Activated CD4-positive, alpha-beta memory T cell treated with anti-CD3 and anti-CD28 coated beads, Interleukin-2, amount 10 ng/mL, durations not matched to agents 7 days and 5 days (primary cell): Measurements from ENCODE around the gene RIN3. TPM values are rescaled to one million over a fixed set of nuclear protein-coding genes. Genes with fewer than 3 reads are reported as not detected.

Experiments
- CTCF ChIA-PET: fragments of 350-600 bp; sonication (Branson Sonifier 250); formaldehyde crosslinking; loops from one replicate; lab custom pipeline; 2021; ENCODE audit warnings: antibody characterized with exemption, inconsistent platforms; lab: Charles Lee
- POLR2A ChIA-PET: fragments of 350-600 bp; sonication (Branson Sonifier 250); formaldehyde crosslinking; loops from one replicate; lab custom pipeline; 2021; ENCODE audit warnings: antibody characterized with exemption; lab: Charles Lee
- DNase-seq: peaks from one replicate; pipeline ENCODE4 v3.0.0-alpha.2; 2020
- H3K27ac Mint-ChIP-seq: one replicate; pipeline ENCODE4 v1.8.0; 2021; ENCODE audit warnings: mild to moderate bottlenecking, mixed read lengths
- H3K27me3 Mint-ChIP-seq: one replicate; pipeline ENCODE4 v1.8.0; 2021; ENCODE audit warnings: mixed read lengths
- H3K36me3 Mint-ChIP-seq: one replicate; pipeline ENCODE4 v1.8.0; 2021; ENCODE audit warnings: low read depth, mixed read lengths
- H3K4me1 Mint-ChIP-seq: one replicate; pipeline ENCODE4 v1.8.0; 2021; ENCODE audit warnings: mixed read lengths
- H3K4me3 Mint-ChIP-seq: one replicate; pipeline ENCODE4 v1.8.0; 2021; ENCODE audit warnings: mild to moderate bottlenecking, mixed read lengths
- H3K9me3 Mint-ChIP-seq: one replicate; pipeline ENCODE4 v1.8.0; 2021; ENCODE audit warnings: mixed read lengths
- total RNA-seq, 2 experiments: library from RNA; stranded (reverse); gene quantifications; one replicate each; pipeline ENCODE4 v1.2.3, GENCODE V29; 2021

Gene RIN3, protein sequence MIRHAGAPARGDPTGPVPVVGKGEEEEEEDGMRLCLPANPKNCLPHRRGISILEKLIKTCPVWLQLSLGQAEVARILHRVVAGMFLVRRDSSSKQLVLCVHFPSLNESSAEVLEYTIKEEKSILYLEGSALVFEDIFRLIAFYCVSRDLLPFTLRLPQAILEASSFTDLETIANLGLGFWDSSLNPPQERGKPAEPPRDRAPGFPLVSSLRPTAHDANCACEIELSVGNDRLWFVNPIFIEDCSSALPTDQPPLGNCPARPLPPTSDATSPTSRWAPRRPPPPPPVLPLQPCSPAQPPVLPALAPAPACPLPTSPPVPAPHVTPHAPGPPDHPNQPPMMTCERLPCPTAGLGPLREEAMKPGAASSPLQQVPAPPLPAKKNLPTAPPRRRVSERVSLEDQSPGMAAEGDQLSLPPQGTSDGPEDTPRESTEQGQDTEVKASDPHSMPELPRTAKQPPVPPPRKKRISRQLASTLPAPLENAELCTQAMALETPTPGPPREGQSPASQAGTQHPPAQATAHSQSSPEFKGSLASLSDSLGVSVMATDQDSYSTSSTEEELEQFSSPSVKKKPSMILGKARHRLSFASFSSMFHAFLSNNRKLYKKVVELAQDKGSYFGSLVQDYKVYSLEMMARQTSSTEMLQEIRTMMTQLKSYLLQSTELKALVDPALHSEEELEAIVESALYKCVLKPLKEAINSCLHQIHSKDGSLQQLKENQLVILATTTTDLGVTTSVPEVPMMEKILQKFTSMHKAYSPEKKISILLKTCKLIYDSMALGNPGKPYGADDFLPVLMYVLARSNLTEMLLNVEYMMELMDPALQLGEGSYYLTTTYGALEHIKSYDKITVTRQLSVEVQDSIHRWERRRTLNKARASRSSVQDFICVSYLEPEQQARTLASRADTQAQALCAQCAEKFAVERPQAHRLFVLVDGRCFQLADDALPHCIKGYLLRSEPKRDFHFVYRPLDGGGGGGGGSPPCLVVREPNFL
- total RNA-seq, result 10 to 100 TPM; 29.3 to 31.5 TPM

DNA sequence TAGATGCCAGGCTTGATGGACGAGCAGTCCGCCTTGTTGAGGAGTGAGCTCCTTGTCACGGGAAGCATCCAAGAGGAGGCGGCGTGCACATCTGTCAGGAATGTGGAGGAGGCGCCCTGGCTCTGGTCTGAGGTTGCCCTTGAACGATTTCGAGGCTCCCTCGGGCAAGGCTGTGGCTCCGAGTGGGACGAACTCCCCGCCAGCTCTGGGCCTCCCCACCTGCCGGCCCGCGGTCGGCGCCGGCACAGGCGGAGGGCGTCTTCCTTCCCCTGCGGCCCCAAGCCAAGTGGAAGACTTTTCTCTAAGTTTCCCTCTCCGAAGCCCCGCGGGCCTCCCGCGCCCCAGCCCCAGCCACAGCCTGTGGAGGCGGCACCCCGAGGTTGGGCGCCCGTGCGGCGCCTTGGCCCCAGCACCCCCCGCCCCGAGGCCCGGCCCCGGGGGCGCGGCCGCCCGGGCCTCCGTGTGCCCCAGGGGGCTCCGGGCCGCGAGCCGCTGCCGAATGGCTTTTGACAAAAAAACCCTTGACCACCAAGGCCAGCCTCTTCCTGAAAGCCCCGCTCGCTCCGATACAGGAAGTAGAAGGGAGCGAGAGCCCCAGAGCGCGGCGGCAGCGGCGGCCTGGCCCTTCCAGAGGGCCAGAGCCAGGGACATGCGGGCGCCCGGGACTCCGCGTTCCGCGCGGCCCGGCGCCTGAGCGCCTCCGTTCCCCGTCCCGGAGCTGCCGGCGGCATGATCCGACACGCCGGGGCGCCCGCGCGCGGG is at the start of gene RIN3:
Gene RIN3 (plus strand): TSS at position 578 of the 762 bp plus-strand sequence. CDS start 152 bp downstream, at position 730.
- peaks cover 36% of the 10 kb centered on the region for H3K27me3 Mint-ChIP-seq
- peak within 1 kb of the TSS; percentile 67 for H3K4me3 Mint-ChIP-seq
- peaks cover 10% of the 10 kb centered on the region for H3K4me1 Mint-ChIP-seq
- ChIA-PET POLR2A (interaction anchor here (1.1 to 1.9 kb wide), 3 partner anchors 9 to 72 kb away, joined by 3 to 4 read pairs (median 4); no protein-coding TSS in a partner anchor), CTCF (no interaction called here)
- DNase-seq, result peak; percentile 53
- no peak within 1 kb of the TSS for H3K27ac Mint-ChIP-seq
- H3K36me3 Mint-ChIP-seq, result no peaks in the 10 kb centered on the region
- H3K9me3 Mint-ChIP-seq, result no peaks in the 10 kb centered on the region

- H3K4me3 Mint-ChIP-seq, result no peak overlapping the region
- no peaks in the 10 kb centered on the region for H3K36me3 Mint-ChIP-seq
- peaks cover 4% of the 10 kb centered on the region for H3K9me3 Mint-ChIP-seq
- H3K27me3 Mint-ChIP-seq, result peaks cover 2% of the 10 kb centered on the region
- POLR2A ChIA-PET, result no interaction called here
- no peak overlapping the region for H3K27ac Mint-ChIP-seq
- CTCF ChIA-PET, result no interaction called here
- no peak for DNase-seq
- peaks cover 25% of the 10 kb centered on the region for H3K4me1 Mint-ChIP-seq
These were observed 49.4 kb upstream of the RIN3 start for GRCh38 chr14:92464156-92464555.

DNA sequence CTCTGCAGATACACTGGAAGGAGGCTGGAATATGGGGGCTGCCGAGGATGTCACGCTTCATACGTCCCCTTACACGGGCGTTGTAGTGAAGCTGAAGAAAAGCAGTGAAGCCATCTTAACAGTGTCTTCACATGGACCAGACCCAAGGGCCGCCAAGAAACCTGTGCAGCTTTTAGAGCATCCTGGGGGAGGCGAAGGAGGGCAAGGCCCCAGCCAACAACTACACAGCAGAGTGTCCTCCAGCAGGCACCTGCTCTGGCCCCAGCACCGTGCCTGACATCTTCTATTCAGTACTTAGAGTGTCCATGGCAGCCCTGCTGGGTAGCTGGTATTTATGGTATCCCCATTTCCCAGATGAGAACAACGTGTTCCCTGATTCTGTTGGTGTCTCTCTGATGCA is 48.9 kb upstream of the RIN3 start:
- H3K36me3 Mint-ChIP-seq, result no peaks in the 10 kb centered on the region
- CTCF ChIA-PET, result no interaction called here
- no peak for DNase-seq
- H3K4me1 Mint-ChIP-seq, result peaks cover 25% of the 10 kb centered on the region
- H3K27ac Mint-ChIP-seq, result no peak overlapping the region
- POLR2A ChIA-PET, result no interaction called here
- H3K4me3 Mint-ChIP-seq, result no peak overlapping the region
- peaks cover 2% of the 10 kb centered on the region for H3K27me3 Mint-ChIP-seq
- peaks cover 4% of the 10 kb centered on the region for H3K9me3 Mint-ChIP-seq

- ChIA-PET POLR2A (interaction anchor here (0.7 kb wide), 1 partner anchor 43 kb away, joined by 3 read pairs; no protein-coding TSS in a partner anchor), CTCF (interaction anchor here (1.2 kb wide), 1 partner anchor 112 kb away, joined by 3 read pairs; no protein-coding TSS in a partner anchor)
- Mint-ChIP-seq H3K9me3 (peaks cover 4% of the 10 kb centered on the region), H3K4me3 (no peak overlapping the region), H3K27ac (peak overlapping the region; percentile 81), H3K36me3 (no peaks in the 10 kb centered on the region), H3K27me3 (peaks cover 2% of the 10 kb centered on the region), H3K4me1 (peaks cover 25% of the 10 kb centered on the region)
- peak; percentile 9 for DNase-seq
These were observed 48.1 kb upstream of the RIN3 start for GRCh38 chr14:92465353-92466055.

- Mint-ChIP-seq H3K4me3 (no peak overlapping the region), H3K36me3 (no peaks in the 10 kb centered on the region), H3K27ac (peak overlapping the region; percentile 81), H3K9me3 (peaks cover 4% of the 10 kb centered on the region), H3K4me1 (peaks cover 23% of the 10 kb centered on the region), H3K27me3 (peaks cover 2% of the 10 kb centered on the region)
- peak; percentile 13 for DNase-seq
- CTCF ChIA-PET, result interaction anchor here (1.2 kb wide), 1 partner anchor 112 kb away, joined by 3 read pairs; no protein-coding TSS in a partner anchor
- POLR2A ChIA-PET, result interaction anchor here (0.7 kb wide), 1 partner anchor 43 kb away, joined by 3 read pairs; no protein-coding TSS in a partner anchor
These were observed 47.5 kb upstream of the RIN3 start for GRCh38 chr14:92466059-92466458.

- no peak for DNase-seq
- Mint-ChIP-seq H3K27me3 (peaks cover 18% of the 10 kb centered on the region), H3K36me3 (no peaks in the 10 kb centered on the region), H3K27ac (no peak overlapping the region), H3K4me3 (no peak overlapping the region), H3K9me3 (peaks cover 4% of the 10 kb centered on the region), H3K4me1 (peaks cover 11% of the 10 kb centered on the region)
- ChIA-PET POLR2A (no interaction called here), CTCF (no interaction called here)
These were observed 44.1 kb upstream of the RIN3 start for GRCh38 chr14:92469515-92469914.

DNA sequence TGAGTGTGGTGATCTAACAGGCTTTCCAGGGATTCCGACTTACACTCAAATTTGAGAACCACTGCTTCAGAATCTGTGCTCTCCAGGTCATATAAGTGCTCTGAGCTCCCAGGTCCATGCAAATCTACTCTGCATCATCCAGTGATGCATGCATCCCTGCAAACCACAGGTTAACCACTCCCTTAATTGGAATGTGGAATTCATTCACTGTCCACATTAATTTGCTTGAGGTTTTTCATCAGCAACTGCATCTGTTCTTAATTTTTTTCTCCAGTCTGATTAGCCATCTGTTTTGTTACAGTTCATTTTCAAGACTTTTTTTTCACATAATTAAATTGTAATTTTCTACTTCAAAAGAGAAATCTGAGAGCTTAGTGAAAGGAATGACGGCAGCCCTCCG is 43.4 kb upstream of the RIN3 start:
- ChIA-PET CTCF (no interaction called here), POLR2A (no interaction called here)
- Mint-ChIP-seq H3K9me3 (peaks cover 4% of the 10 kb centered on the region), H3K36me3 (no peaks in the 10 kb centered on the region), H3K27me3 (peaks cover 18% of the 10 kb centered on the region), H3K4me3 (no peak overlapping the region), H3K27ac (no peak overlapping the region), H3K4me1 (peaks cover 11% of the 10 kb centered on the region)
- DNase-seq, result no peak

GRCh38 chr14:92470811-92471210 is 42.8 kb upstream of the RIN3 start:
- Mint-ChIP-seq H3K9me3 (peaks cover 4% of the 10 kb centered on the region), H3K4me3 (no peak overlapping the region), H3K4me1 (peaks cover 7% of the 10 kb centered on the region), H3K36me3 (no peaks in the 10 kb centered on the region), H3K27me3 (peaks cover 18% of the 10 kb centered on the region), H3K27ac (no peak overlapping the region)
- CTCF ChIA-PET, result no interaction called here
- POLR2A ChIA-PET, result no interaction called here
- no peak for DNase-seq

DNA sequence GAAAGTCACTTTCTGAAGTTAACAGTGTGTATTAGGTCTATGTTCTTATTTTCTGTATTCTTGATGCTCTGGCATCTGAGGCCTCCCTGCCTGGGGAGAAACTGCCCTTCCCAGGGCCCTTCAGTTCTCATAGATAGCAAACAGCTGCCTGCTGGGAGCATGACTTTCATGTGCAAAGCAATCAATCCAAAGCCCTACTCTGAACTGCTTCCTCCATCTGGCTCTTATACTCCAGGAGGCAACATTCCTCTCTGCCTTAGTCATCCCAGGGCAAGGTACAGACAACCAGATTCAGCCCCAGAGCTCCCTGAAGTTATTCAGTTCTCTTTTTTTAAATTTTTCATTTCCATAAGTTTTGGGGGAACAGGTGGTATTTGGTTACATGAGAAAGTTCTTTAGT is 41.7 kb upstream of the RIN3 start:
- no peak for DNase-seq
- Mint-ChIP-seq H3K9me3 (peaks cover 4% of the 10 kb centered on the region), H3K27me3 (peaks cover 18% of the 10 kb centered on the region), H3K36me3 (no peaks in the 10 kb centered on the region), H3K4me1 (peaks cover 2% of the 10 kb centered on the region), H3K4me3 (no peak overlapping the region), H3K27ac (no peak overlapping the region)
- POLR2A ChIA-PET, result no interaction called here
- CTCF ChIA-PET, result no interaction called here

GRCh38 chr14:92472860-92473259 is 40.7 kb upstream of the RIN3 start:
- ChIA-PET POLR2A (no interaction called here), CTCF (no interaction called here)
- Mint-ChIP-seq H3K27me3 (peaks cover 19% of the 10 kb centered on the region), H3K9me3 (no peaks in the 10 kb centered on the region), H3K4me3 (no peak overlapping the region), H3K4me1 (peaks cover 2% of the 10 kb centered on the region), H3K27ac (no peak overlapping the region), H3K36me3 (no peaks in the 10 kb centered on the region)
- no peak for DNase-seq

- H3K27ac Mint-ChIP-seq, result no peak overlapping the region
- peaks cover 23% of the 10 kb centered on the region for H3K27me3 Mint-ChIP-seq
- ChIA-PET CTCF (no interaction called here), POLR2A (no interaction called here)
- H3K9me3 Mint-ChIP-seq, result no peaks in the 10 kb centered on the region
- DNase-seq, result no peak
- H3K36me3 Mint-ChIP-seq, result no peaks in the 10 kb centered on the region
- peaks cover 2% of the 10 kb centered on the region for H3K4me1 Mint-ChIP-seq
- no peak overlapping the region for H3K4me3 Mint-ChIP-seq
These were observed 40.2 kb upstream of the RIN3 start for GRCh38 chr14:92473261-92473968.
